MCF 10A (cell line): ENCODE measurements around the gene BECN2. TPM values are rescaled to one million over a fixed set of nuclear protein-coding genes. Genes with fewer than 3 reads are reported as not detected.

Experiments used
- BruUV-seq: library from RNA; stranded (reverse); fragments of 400-500 nt; replicated peaks from 2 replicates; lab custom pipeline; 2021; lab: Mats Ljungman, UMichigan
- CTCF ChIA-PET: fragments of 300-600 bp; sonication (Branson Sonifier 250); formaldehyde crosslinking; extraction: SDS; loops from one replicate; lab custom pipeline; 2021; ENCODE audit warnings: antibody characterized with exemption, inconsistent platforms; lab: Yijun Ruan, JAX
- POLR2A ChIA-PET: fragments of 300-600, 350-650 bp; sonication (Branson Sonifier 250); formaldehyde crosslinking; extraction: SDS; loops from one replicate; lab custom pipeline; 2020; ENCODE audit warnings: antibody characterized with exemption, inconsistent platforms; lab: Yijun Ruan, JAX
- DNase-seq: peaks from one replicate; pipeline ENCODE4 v3.0.0-alpha.2; 2018; ENCODE audit not compliant: unreplicated experiment
- H3K27ac Mint-ChIP-seq: one replicate; pipeline ENCODE4 v1.8.0; 2022; ENCODE audit warnings: mild to moderate bottlenecking, low read depth, mixed read lengths; ENCODE audit not compliant: unreplicated experiment
- H3K27me3 Mint-ChIP-seq: one replicate; pipeline ENCODE4 v1.8.0; 2022; ENCODE audit warnings: mixed read lengths; ENCODE audit not compliant: insufficient read depth, unreplicated experiment
- H3K36me3 Mint-ChIP-seq: one replicate; pipeline ENCODE4 v1.8.0; 2022; ENCODE audit warnings: mild to moderate bottlenecking, moderate library complexity, mixed read lengths; ENCODE audit not compliant: insufficient read depth, unreplicated experiment
- H3K4me1 Mint-ChIP-seq: one replicate; pipeline ENCODE4 v1.8.0; 2022; ENCODE audit warnings: mixed read lengths; ENCODE audit not compliant: insufficient read depth, unreplicated experiment
- H3K4me3 Mint-ChIP-seq: one replicate; pipeline ENCODE4 v1.8.0; 2022; ENCODE audit warnings: mild to moderate bottlenecking, moderate library complexity, mixed read lengths; ENCODE audit not compliant: unreplicated experiment
- H3K9me3 Mint-ChIP-seq: one replicate; pipeline ENCODE4 v1.8.0; 2022; ENCODE audit warnings: mixed read lengths; ENCODE audit not compliant: unreplicated experiment
- intact Hi-C: fragments of 100-400 bp; cut with micrococcal nuclease; formaldehyde crosslinking; loops from 2 replicates; pipeline ENCODE4 v1.14.1; 2022
- total RNA-seq: library from RNA; stranded (reverse); gene quantifications from 2 replicates; pipeline ENCODE4 v1.2.3, GENCODE V29; 2022
- TF ChIP-seq, protein P1 (sequence below): fragments of 200-600 bp; IDR thresholded peaks from one replicate; pipeline ENCODE4 v1.8.0; 2022; ENCODE audit warnings: antibody characterized with exemption, mild to moderate bottlenecking; ENCODE audit not compliant: unreplicated experiment

The BECN2 gene
- total RNA-seq, 1 experiment from 2014 or later = not detected

DNA sequence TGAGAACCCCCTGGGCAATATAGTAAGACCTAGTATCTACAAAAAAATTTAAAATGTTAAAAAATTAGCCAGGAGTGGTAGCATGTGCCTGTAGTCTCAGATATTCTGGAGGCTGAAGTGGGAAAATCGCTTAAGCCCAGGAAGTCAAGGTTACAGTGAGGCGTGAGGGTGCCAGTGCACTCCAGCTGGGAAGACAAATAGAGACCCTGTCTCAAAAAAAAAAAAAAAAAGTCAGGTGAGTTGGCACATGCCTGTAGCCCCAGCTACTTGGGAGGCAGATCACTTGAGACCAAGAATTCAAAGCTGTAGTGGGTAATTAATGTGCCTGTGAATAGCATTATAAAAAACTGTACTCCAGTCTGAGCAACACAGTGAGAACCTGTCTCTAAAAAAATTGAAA is 4.6 kb downstream of the BECN2 start:
- ChIA-PET POLR2A (interaction anchor here (0.8 kb wide), 1 partner anchor 25 kb away, joined by 3 read pairs; no protein-coding TSS in a partner anchor), CTCF (interaction anchor here (0.8 to 1.4 kb wide), 4 partner anchors 36 to 418 kb away, joined by 3 to 5 read pairs (median 4); partner anchors contain the start of gene MAP1LC3C)
- no peak overlapping the region for H3K27ac Mint-ChIP-seq
- no peaks in the 10 kb centered on the region for H3K27me3 Mint-ChIP-seq
- no peaks in the 10 kb centered on the region for H3K9me3 Mint-ChIP-seq
- TF ChIP-seq, protein P1, sequence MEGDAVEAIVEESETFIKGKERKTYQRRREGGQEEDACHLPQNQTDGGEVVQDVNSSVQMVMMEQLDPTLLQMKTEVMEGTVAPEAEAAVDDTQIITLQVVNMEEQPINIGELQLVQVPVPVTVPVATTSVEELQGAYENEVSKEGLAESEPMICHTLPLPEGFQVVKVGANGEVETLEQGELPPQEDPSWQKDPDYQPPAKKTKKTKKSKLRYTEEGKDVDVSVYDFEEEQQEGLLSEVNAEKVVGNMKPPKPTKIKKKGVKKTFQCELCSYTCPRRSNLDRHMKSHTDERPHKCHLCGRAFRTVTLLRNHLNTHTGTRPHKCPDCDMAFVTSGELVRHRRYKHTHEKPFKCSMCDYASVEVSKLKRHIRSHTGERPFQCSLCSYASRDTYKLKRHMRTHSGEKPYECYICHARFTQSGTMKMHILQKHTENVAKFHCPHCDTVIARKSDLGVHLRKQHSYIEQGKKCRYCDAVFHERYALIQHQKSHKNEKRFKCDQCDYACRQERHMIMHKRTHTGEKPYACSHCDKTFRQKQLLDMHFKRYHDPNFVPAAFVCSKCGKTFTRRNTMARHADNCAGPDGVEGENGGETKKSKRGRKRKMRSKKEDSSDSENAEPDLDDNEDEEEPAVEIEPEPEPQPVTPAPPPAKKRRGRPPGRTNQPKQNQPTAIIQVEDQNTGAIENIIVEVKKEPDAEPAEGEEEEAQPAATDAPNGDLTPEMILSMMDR = no peak
- BruUV-seq = no TSS peak
- no peak overlapping the region for H3K4me3 Mint-ChIP-seq
- no peaks in the 10 kb centered on the region for H3K36me3 Mint-ChIP-seq
- DNase-seq = no peak
- no peaks in the 10 kb centered on the region for H3K4me1 Mint-ChIP-seq
- intact Hi-C loops = no loop called here

DNA sequence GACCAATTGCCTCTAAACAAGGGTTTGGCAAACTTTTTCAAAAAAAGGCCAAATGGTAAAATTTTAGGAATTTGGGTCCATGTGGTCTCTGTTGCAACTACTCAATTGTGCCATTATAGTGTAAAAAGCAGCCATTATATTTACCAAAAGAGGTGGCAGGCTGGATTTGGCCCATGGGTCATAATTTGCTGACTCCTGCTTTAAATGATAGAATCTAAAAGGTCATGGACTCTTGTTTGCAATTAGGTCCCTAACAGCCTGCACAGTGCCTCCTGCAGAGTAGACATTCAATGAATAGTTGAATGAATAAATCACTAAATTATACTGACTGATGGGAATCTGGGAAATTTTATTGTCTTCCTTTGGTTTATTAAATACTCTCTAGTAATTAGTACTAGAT is 6.2 kb downstream of the BECN2 start:
- H3K36me3 Mint-ChIP-seq = no peaks in the 10 kb centered on the region
- no peaks in the 10 kb centered on the region for H3K4me1 Mint-ChIP-seq
- H3K9me3 Mint-ChIP-seq = no peaks in the 10 kb centered on the region
- H3K4me3 Mint-ChIP-seq = no peak overlapping the region
- intact Hi-C loops = no loop called here
- TF ChIP-seq, protein P1 = no peak
- ChIA-PET POLR2A (interaction anchor here (0.6 kb wide), 1 partner anchor 893 kb away, joined by 3 read pairs; no protein-coding TSS in a partner anchor), CTCF (interaction anchor here (0.6 to 1.4 kb wide), 3 partner anchors 13 to 128 kb away, joined by 3 to 5 read pairs (median 4); partner anchors contain the start of gene MAP1LC3C)
- H3K27me3 Mint-ChIP-seq = no peaks in the 10 kb centered on the region
- BruUV-seq = no TSS peak
- no peak overlapping the region for H3K27ac Mint-ChIP-seq
- DNase-seq = no peak

DNA sequence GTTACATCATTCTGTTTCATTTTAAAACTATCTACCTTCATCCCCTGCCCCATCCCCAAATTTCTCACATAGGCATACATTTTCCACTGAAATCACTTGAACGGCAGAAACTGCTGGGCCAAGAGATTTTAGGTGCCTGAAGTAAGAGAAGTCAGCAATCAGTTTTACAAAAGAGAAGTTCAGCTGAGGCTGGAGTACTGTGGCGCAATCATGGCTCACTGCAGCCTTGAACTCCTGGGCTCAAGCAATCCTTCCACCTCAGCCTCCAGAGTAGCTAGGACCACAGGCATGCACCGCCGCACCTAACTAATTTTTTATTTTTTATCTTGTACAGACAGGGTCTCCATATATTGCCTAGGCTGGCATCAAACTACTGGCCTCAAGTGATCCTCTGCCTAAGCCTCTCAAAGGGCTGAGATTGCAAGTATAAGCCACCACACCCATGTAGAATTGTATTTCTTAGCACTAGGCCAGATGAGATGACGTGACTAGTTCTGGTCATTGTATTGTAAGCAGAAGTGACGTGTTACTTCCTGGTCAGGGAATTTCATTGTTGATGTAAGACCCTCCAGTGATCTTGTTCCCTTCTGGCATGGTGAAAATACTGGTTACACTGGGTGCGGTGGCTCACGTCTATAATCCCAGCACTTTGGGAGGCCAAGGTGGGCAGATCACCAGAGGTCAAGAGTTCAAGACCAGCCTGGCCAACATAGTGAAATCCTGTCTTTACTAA is 7.1 kb downstream of the BECN2 start:
- DNase-seq = no peak

DNA sequence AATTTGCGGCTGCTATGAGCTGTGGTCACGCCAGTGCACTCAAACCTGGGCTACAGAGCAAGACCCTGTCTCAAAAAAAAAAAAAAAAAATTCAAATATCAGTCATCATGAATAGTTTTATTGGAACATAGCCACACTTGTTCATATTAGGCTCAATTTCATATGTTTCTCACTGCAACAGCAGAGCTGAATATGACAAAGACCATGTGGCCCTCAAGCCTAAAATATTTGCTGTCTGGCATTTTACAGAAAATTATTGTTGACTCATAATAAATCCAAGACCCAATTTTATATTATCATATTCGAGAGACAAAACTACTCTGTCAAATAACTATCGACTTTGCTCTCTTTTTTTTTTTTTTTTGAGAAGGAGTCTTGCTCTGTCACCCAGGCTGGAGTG is 11.0 kb downstream of the BECN2 start:
- no peak for DNase-seq
- Mint-ChIP-seq H3K36me3 (no peaks in the 10 kb centered on the region), H3K9me3 (no peaks in the 10 kb centered on the region), H3K4me3 (no peak overlapping the region), H3K27ac (no peak overlapping the region), H3K4me1 (no peaks in the 10 kb centered on the region), H3K27me3 (no peaks in the 10 kb centered on the region)
- TF ChIP-seq, protein P1 = no peak
- CTCF ChIA-PET = interaction anchor here (0.7 to 1.6 kb wide), 2 partner anchors 17 to 159 kb away, joined by 3 to 5 read pairs; no protein-coding TSS in a partner anchor
- no TSS peak for BruUV-seq
- POLR2A ChIA-PET = interaction anchor here (0.7 kb wide), 1 partner anchor 8 kb away, joined by 3 read pairs; no protein-coding TSS in a partner anchor
- intact Hi-C loops = no loop called here

More for the DNA sequence above, 7.1 kb downstream of the BECN2 start:
- ChIA-PET CTCF (no interaction called here), POLR2A (interaction anchor here (0.7 kb wide), 1 partner anchor 18 kb away, joined by 3 read pairs; no protein-coding TSS in a partner anchor)
- no peaks in the 10 kb centered on the region for H3K4me1 Mint-ChIP-seq
- no peak overlapping the region for H3K4me3 Mint-ChIP-seq
- no peaks in the 10 kb centered on the region for H3K27me3 Mint-ChIP-seq
- TF ChIP-seq, protein P1 = no peak
- BruUV-seq = no TSS peak
- H3K36me3 Mint-ChIP-seq = no peaks in the 10 kb centered on the region
- intact Hi-C loops = no loop called here
- H3K27ac Mint-ChIP-seq = no peak overlapping the region
- no peaks in the 10 kb centered on the region for H3K9me3 Mint-ChIP-seq
